Uterus (tissue), 4 donors: ENCODE measurements around the gene AUTS2. TPM values are rescaled to one million over a fixed set of nuclear protein-coding genes. Genes with fewer than 3 reads are reported as not detected.

Experiments used
- DNase-seq, 2 donors: peaks; one replicate each; pipeline ENCODE4 v3.0.0-alpha.2; 2019 to 2020
- H3K27ac ChIP-seq, 2 donors: fragments of 200-600 bp; sonication (generic); 1 replicate in 1 of 2; 2 replicates in 1 of 2; pipeline ENCODE4 v1.5.1; 2016 to 2018
- H3K27me3 ChIP-seq, 2 donors: fragments of 200-600 bp; sonication (generic); one replicate each; pipeline ENCODE4 v1.5.1; 2018 to 2019; ENCODE audit warnings: control low read depth in 1 of 2
- H3K36me3 ChIP-seq, 2 donors: fragments of 200-600 bp; sonication (generic); one replicate each; pipeline ENCODE4 v1.5.1; 2019; ENCODE audit warnings: control low read depth in 1 of 2
- H3K4me1 ChIP-seq, 2 donors: fragments of 200-600 bp; sonication (generic); one replicate each; pipeline ENCODE4 v1.5.1; 2018 to 2019; ENCODE audit warnings: control low read depth in 1 of 2
- H3K4me3 ChIP-seq, 2 donors: fragments of 200-600 bp; sonication (generic); 1 replicate in 1 of 2; 2 replicates in 1 of 2; pipeline ENCODE4 v1.5.1; 2018 to 2019; ENCODE audit warnings: mild to moderate bottlenecking in 1 of 2
- H3K9me3 ChIP-seq, 2 donors: fragments of 200-600 bp; sonication (generic); one replicate each; pipeline ENCODE4 v1.5.1; 2019; ENCODE audit warnings: control low read depth in 1 of 2
- POLR2A ChIP-seq, 2 donors: fragments of 450-650 bp; IDR thresholded peaks; one replicate each; pipeline ENCODE4 v1.6.1; 2016; ENCODE audit warnings: antibody characterized with exemption in 2 of 2, mild to moderate bottlenecking in 1 of 2, moderate library complexity in 1 of 2
- intact Hi-C: fragments of 100-400 bp; cut with DNase I; formaldehyde crosslinking; loops from one replicate; pipeline ENCODE4 v1.15.1; 2023; ENCODE audit warnings: low total_unique reads
- total RNA-seq, 4 donors: library from RNA; depleted of rRNA in 3 of 4; stranded (reverse); fragments of >200 nt in 3 of 4; gene quantifications; one replicate each; pipeline versions ENCODE4 v1.1.0 to v1.2.4, GENCODE V29; 2014 to 2023
- TF ChIP-seq, protein P1 (sequence below), 4 experiments: fragments of 200-600 bp in 2 of 4; fragments of 450-650 bp in 2 of 4; sonication (generic) in 2 of 4; IDR thresholded peaks; one replicate each; pipeline ENCODE4 v1.5.1; 2016 to 2019; ENCODE audit warnings: antibody characterized with exemption in 4 of 4, mild to moderate bottlenecking in 2 of 4, moderate library complexity in 1 of 4
- donor health status: DM: yes; HTN: yes; CAD: no.

Gene AUTS2
- total RNA-seq, 4 donors from 2014 or later, result 10.5 to 58.2 (median 30.0) TPM

DNA sequence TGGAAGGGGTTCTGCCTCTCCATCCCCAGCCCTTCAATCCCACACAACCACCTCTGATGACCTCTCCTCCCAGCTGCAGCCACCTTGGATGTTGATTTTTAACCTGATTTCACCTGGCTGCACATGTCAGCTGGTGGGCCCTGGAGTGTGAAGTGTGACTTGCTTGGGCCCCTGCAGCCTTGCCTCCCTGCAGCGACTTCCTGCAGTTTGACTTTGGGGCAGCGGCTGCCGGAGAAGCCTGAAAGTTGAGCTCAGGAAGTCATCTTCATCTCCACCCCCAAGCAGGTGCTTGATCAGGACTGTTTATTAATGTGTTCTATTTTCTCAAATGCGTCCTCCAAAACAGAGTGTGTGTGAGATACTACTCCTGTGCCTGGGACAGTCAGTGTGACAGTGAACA lies 858.4 kb downstream of the AUTS2 start:
- no peaks in the 10 kb centered on the region for H3K27me3 ChIP-seq
- H3K9me3 ChIP-seq, result no peaks in the 10 kb centered on the region
- H3K4me3 ChIP-seq, result no peak overlapping the region
- H3K36me3 ChIP-seq, result no peaks in the 10 kb centered on the region
- no peak for DNase-seq
- H3K27ac ChIP-seq, result no peak overlapping the region
- intact Hi-C loops, result no loop called here
- TF ChIP-seq, protein P1, sequence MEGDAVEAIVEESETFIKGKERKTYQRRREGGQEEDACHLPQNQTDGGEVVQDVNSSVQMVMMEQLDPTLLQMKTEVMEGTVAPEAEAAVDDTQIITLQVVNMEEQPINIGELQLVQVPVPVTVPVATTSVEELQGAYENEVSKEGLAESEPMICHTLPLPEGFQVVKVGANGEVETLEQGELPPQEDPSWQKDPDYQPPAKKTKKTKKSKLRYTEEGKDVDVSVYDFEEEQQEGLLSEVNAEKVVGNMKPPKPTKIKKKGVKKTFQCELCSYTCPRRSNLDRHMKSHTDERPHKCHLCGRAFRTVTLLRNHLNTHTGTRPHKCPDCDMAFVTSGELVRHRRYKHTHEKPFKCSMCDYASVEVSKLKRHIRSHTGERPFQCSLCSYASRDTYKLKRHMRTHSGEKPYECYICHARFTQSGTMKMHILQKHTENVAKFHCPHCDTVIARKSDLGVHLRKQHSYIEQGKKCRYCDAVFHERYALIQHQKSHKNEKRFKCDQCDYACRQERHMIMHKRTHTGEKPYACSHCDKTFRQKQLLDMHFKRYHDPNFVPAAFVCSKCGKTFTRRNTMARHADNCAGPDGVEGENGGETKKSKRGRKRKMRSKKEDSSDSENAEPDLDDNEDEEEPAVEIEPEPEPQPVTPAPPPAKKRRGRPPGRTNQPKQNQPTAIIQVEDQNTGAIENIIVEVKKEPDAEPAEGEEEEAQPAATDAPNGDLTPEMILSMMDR (IDR thresholded peaks at IDR 0.05), result no peak
- no peak for TF ChIP-seq POLR2A (IDR thresholded peaks at IDR 0.05)
- no peaks in the 10 kb centered on the region for H3K4me1 ChIP-seq

DNA sequence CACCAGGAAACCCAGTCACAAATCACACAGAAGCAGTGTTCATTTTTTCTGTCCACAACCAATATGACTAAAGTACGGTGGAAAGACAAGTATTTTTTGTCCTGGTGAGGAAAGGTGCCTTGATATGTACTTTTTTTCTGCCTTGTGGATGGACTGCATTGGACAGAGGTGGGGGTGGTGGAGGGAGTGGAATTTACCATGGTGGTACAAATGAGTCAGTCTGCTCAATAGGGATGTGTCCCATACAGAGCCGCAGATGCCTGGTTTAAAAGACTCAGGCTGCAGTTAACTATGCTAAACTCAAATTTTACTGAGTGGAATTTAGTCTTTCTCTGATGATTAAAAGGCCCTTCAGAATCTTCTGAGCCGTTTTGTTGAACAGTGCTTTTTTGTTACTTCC lies 859.2 kb downstream of the AUTS2 start:
- no peaks in the 10 kb centered on the region for H3K36me3 ChIP-seq
- TF ChIP-seq, protein P1 (IDR thresholded peaks at IDR 0.05), result no peak
- DNase-seq, result no peak
- H3K9me3 ChIP-seq, result no peaks in the 10 kb centered on the region
- H3K4me3 ChIP-seq, result no peak overlapping the region
- no peaks in the 10 kb centered on the region for H3K4me1 ChIP-seq
- H3K27me3 ChIP-seq, result no peaks in the 10 kb centered on the region
- intact Hi-C loops, result no loop called here
- no peak overlapping the region for H3K27ac ChIP-seq

DNA sequence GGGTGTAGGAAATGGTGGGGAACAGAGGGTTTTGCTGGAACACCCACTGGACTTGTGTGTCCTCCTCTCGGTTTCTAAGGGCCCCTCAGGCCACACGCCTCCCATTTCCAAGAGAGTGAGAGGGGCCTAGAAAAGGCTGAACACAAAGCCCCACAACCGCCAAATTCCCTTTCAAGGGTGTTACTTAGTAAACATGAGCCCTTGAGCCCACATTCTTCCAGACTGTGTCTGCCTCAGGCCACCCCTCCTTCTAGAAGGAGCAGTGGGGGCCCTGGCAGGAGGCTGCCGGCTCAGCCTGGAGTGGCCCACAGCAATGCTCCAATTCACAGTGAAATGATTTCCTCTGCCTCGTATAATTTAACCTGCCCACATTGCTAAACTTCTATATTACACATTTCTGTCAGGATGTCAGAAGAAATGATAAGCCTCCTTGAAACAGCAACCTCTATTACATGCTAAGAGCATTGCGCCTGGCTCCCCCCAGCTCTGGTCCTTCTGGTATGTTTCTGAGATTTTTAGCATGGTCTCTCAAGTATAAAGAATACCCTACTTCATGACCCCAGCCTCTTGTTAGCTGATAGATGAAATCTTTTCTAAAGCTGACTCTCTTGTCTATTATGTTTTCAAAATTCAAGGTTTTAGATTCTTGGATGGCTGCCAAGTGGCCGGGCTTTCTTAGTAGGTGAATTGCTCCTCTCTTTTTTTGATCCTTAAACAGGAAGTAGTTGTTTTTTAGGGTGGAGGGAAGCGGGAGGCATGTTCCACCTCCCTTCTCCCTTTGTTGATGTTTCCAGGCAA lies 859.8 kb downstream of the AUTS2 start:
- no peak overlapping the region for H3K4me3 ChIP-seq
- no peak for DNase-seq
- TF ChIP-seq POLR2A (IDR thresholded peaks at IDR 0.05), result no peak
- TF ChIP-seq, protein P1 (IDR thresholded peaks at IDR 0.05), result no peak
- no peaks in the 10 kb centered on the region for H3K27me3 ChIP-seq
- H3K27ac ChIP-seq, result no peak overlapping the region
- no peaks in the 10 kb centered on the region for H3K9me3 ChIP-seq
- intact Hi-C loops, result no loop called here
- no peaks in the 10 kb centered on the region for H3K36me3 ChIP-seq
- H3K4me1 ChIP-seq, result no peaks in the 10 kb centered on the region

DNA sequence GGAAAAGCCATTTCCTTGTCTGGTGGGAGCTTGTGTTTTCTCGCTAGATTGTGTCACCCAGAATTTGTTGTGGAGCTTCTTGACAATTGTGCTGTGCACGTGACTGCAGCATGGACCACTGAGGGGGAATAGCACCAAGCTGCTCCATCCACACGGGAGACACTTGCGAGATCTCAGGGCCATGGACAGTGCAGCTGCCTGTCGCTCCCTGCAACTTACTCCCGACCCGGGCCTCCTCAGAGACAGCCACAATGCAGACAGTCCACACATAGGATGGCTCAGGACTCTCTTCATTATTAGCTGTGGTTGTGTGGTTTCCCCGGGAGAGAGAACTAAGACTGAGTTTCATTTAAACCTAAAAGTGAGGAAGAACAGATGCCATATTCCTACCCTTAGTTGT lies 860.5 kb downstream of the AUTS2 start:
- Histone ChIP-seq H3K36me3 (no peaks in the 10 kb centered on the region), H3K4me1 (no peaks in the 10 kb centered on the region), H3K27ac (no peak overlapping the region), H3K9me3 (no peaks in the 10 kb centered on the region), H3K27me3 (no peaks in the 10 kb centered on the region), H3K4me3 (no peak overlapping the region)
- no peak for TF ChIP-seq POLR2A (IDR thresholded peaks at IDR 0.05)
- TF ChIP-seq, protein P1 (IDR thresholded peaks at IDR 0.05), result no peak
- no peak for DNase-seq
- intact Hi-C loops, result no loop called here

DNA sequence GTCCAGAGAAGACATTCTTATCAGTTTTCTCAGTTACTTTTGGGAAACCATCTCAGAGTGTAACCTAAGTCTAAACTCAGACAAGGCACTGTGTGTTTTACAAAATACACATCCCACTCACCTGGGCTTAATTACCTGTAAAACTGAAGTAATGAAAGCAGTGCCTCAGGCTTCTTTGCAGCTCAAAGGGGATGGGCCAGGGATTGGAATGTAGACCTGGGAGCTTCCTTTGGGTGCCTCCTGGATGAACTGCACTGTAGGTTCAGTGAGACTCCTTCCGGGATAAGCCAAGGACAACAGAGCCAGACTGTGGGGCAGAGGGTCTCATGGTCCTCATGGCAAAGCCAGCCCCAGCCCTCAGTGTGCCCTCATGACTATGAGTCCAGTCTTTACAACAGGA lies 861.3 kb downstream of the AUTS2 start:
- Histone ChIP-seq H3K27ac (no peak overlapping the region), H3K36me3 (no peaks in the 10 kb centered on the region), H3K4me1 (no peaks in the 10 kb centered on the region), H3K4me3 (no peak overlapping the region), H3K27me3 (no peaks in the 10 kb centered on the region), H3K9me3 (no peaks in the 10 kb centered on the region)
- TF ChIP-seq, protein P1 (IDR thresholded peaks at IDR 0.05), result no peak
- no peak for TF ChIP-seq POLR2A (IDR thresholded peaks at IDR 0.05)
- DNase-seq, result no peak
- intact Hi-C loops, result no loop called here
